HG03045 (cell line): Measurements from ENCODE around the gene TMEM26.

Source experiments
- ATAC-seq: cut with Tn5 transposase; IDR thresholded peaks from one replicate; pipeline ENCODE4 v1.9.1; 2021; ENCODE audit warnings: mild to moderate bottlenecking, moderate library complexity; ENCODE audit not compliant: unreplicated experiment

The TMEM26 gene

GRCh38 chr10:61463035-61463909 is 10.1 kb upstream of the TMEM26 start:
- no peak for ATAC-seq

DNA sequence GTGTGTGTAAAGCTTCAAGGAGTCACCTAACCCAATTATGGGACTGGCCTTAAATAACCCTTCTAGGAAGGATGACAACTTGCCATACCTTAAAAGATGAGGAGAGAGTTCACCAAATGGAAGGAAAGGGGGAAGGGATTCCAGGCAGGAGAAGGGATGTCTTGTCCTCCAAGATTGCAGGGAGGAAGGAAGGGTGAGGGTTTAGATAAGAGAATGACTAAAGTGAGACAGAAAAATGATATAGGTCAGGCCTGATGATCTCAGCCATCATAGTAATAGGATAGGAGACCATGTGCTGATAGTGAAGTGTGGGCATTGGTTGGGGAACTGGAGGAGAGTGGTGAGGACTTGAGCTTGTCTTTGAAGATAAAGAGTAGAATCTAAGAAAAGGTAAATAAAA is 7.7 kb upstream of the TMEM26 start:
- no peak for ATAC-seq

DNA sequence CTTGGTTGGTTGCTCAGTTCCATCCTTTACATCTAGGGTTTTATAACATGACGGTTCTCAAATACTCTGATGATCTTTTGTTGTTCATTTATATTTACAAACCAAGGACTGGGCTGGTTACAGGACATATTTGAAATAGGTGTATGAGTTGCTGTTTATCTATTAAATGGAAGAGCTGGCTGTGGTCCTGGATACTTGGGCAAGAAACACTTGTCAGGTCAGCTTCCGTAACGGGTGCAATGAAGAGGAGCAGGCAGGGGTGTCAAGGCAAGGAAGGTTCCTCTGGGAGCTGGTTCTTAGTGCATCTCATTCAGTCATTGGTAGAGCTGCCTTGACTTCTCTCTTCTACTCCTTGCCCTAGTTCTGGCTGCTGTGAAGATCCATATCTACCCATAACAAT is 4.8 kb upstream of the TMEM26 start:
- ATAC-seq = no peak

DNA sequence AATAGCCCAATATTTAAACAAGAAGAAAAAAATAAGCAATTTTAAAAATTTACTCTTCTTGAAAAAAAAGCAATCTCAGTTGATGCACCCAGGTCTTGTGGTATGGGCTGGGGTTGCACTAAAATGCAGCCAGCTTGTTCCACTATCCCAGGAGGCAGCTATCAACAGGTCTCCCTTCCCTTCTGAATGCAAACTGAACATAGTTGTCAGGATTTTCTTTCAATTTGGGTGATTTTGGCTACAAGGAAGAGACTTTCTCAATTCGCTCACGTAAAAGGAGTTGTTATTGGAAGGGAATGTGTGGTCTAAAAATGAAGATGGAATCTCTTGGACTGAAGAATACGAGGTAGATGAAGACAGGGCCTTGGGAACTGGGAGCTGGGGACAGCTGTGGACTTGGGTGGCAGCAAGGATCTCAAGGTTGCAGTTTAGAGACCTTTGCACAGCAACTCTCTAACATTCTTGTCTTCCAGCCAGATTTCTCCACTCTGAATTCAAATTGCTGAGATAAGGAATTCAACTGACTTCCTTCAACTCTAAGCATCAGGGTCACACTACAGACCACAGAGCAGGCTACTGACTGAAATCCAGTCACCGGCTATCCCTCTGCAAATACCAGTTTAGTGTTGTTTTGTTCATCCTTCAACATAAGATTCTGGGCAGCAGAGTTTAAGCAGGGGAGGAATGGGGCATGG is 3.1 kb upstream of the TMEM26 start:
- ATAC-seq = no peak

- no peak for ATAC-seq
Measured at GRCh38 chr10:61455656-61456055, 2.5 kb upstream of the TMEM26 start.

- ATAC-seq = no peak
Measured at GRCh38 chr10:61454541-61454940, 1.4 kb upstream of the TMEM26 start.

DNA sequence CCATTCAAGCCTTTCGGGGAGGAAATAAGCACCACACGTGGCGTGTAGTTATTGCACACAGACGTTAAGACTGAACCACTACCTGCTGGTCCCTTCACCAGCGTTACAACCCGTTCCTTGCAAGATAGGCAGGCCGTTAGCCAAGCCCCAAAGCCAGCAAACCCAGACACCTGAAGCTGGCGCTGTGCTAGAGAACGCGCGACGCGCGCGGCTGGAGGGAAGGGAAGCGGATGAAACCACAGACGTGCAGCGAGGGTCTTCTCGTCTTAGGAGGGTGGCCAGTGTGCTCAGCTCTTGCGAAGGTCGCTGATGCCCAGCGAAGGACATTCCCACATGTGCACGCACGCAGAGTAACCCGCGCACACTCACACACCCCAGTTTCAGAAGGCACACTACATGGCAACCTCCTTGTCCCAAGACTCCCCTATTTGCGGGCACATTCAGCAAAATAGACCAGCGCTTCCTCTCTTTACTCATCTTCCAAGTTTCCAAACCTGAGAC is 980 bp downstream of the TMEM26 start:
- ATAC-seq = no peak

GRCh38 chr10:61451357-61451756 is 1.8 kb downstream of the TMEM26 start:
- no peak for ATAC-seq

- no peak for ATAC-seq
Measured at GRCh38 chr10:61448841-61449600, 4.2 kb downstream of the TMEM26 start.

DNA sequence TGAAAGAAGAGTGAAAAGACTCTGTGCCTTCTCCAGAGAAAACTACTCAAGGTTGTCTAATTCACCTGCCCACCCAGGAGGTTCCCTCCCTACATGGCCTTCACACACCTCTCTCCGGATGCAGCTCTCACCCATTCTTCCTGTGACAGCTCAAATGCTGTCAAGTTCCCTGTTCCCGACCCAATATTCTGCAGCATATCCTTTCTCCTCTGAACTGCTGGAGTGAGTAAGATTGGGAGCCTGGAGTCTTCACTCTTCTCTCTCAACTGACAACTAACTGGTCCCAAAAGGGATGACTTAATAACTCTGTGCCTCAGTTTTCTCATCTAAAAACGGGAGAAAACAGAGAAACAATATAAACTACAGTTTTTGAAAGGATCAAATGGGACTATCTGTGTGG is 5.1 kb downstream of the TMEM26 start:
- no peak for ATAC-seq

DNA sequence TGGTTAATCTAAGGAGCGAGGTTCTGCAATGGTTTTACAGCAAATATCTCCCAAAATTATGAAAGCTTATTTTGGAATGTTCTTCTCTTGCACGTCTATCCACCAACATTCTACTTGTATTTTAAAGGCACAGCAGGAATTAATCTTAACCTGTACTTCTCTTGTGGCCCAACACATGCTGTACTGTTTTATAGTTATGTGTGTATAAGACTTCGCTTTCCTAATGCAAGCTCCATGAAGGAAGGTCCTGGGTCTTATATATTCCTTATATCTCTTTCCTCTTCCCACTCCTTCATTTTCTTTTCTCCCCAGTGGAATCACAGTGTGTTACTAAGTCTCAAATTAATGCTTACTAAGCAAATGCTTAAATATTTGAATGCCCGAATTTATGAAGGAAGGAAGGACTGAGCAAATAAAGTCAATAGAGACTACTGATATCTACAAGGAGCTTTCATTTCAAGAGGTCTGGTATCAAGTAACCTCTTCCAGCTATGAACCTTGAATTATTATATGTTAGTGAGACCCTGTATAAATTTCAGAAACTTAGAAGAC is 14.0 kb downstream of the TMEM26 start:
- ATAC-seq = no peak

- no peak for ATAC-seq
Measured at GRCh38 chr10:61438141-61438988, 14.8 kb downstream of the TMEM26 start.

GRCh38 chr10:61423178-61423577 is 30.0 kb downstream of the TMEM26 start:
- ATAC-seq = no peak

DNA sequence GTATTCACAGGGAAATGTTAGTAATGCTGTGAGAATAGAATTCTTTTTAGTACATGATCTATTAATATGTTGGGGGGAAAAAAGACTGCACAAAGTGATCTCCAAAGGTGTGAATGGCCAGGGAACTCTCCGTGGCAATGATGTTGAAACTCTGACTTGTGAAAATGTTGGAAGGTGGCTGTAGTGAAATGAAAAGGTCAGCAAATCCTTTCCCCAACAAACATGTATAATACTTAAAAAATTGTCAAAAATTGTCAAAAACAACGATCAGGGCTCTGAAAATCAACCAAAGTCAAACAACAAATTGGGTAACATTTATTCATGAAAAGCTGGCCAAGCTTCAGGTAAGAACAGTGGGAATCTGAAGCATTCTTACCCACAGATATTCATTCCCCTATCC is 35.5 kb downstream of the TMEM26 start:
- ATAC-seq = no peak

GRCh38 chr10:61415824-61416223 is 37.4 kb downstream of the TMEM26 start:
- ATAC-seq = no peak

- no peak for ATAC-seq
Measured at GRCh38 chr10:61411706-61412105, 41.5 kb downstream of the TMEM26 start.

DNA sequence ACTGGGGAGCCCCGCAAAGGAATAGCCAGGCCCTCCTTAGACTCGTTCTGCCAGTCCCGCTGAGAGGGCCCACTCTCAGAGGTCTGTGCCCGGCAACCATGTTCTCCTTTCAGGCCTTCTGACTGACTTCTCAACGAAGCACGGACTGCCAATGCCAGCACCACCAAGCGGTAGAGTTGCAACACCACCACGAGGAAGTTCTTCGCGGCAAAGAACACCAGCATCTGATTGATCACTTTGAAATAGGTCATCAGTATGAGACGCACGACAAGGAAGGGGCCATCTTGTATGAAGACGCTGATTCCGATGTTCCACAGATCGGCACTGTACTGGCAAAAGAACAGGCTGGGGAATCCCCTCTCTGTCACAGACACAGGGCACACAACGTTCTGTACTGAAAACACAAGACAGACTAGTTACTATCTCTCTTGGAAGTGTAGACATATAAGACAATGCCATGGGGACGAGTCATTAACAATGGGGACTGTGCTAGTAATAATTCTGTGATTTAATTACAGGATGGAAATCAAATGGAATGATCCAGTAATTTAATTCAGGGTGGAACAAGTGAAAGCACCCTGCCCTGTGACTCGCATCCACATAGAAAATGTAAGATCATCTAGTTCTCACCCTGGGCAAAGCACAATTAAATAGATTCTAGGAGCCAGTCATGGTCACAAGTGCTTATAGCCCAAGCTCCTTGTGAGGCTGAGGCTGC is 42.7 kb downstream of the TMEM26 start:
- ATAC-seq = no peak

DNA sequence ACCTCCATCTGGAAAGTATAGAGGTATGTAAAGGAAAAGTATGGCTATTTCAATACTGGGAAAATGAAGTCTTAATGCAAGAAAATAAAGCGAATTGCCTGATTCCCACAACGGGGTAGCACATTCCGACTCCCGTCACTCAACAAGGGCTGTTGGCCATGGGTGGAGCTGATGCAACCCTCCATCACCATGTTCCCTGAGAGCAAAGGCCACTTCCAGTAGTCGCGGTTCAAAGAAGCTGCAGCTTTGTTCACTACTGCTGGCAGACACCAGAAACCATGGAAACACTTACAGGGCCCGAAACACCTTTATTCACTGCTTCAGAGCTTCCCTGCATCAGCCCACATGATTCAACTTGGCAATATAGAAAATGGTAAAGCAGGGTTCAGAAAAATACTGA is 44.0 kb downstream of the TMEM26 start:
- ATAC-seq = no peak

GRCh38 chr10:61408105-61408504 is 45.1 kb downstream of the TMEM26 start:
- ATAC-seq = no peak

GRCh38 chr10:61406736-61407135 is 46.4 kb downstream of the TMEM26 start:
- ATAC-seq = no peak
